CD4-positive, alpha-beta memory T cell (primary cell): Measurements from ENCODE around the gene MS4A10. TPM values are rescaled to one million over a fixed set of nuclear protein-coding genes. Genes with fewer than 3 reads are reported as not detected.

Experiments used
- CTCF ChIA-PET: fragments of 350-600 bp; sonication (Branson Sonifier 250); formaldehyde crosslinking; loops from one replicate; lab custom pipeline; 2021; ENCODE audit warnings: inconsistent platforms; ENCODE audit not compliant: partially characterized antibody; lab: Charles Lee
- POLR2A ChIA-PET: fragments of 350-600 bp; sonication (Branson Sonifier 250); formaldehyde crosslinking; loops from one replicate; lab custom pipeline; 2021; ENCODE audit not compliant: partially characterized antibody; lab: Charles Lee
- DNase-seq, 5 donors: peaks; one replicate each; pipeline versions ENCODE4 v3.0.0 to v3.0.0-alpha.2; 2020 to 2022; ENCODE audit warnings: mixed read lengths in 1 of 5
- H3K27ac ChIP-seq: one replicate; pipeline ENCODE4 v1.7.0; 2013; ENCODE audit warnings: low read depth, low read length
- H3K27me3 ChIP-seq: 2 replicates; pipeline ENCODE4 v1.7.0; 2013; ENCODE audit warnings: mild to moderate bottlenecking, low read length, moderate library complexity; ENCODE audit not compliant: insufficient read depth
- H3K36me3 ChIP-seq: 2 replicates; pipeline ENCODE4 v1.7.0; 2013; ENCODE audit warnings: mild to moderate bottlenecking, low read length, moderate library complexity; ENCODE audit not compliant: insufficient read depth
- H3K4me1 ChIP-seq: 2 replicates; pipeline ENCODE4 v1.7.0; 2013; ENCODE audit warnings: mild to moderate bottlenecking, low read length, moderate library complexity; ENCODE audit not compliant: insufficient read depth
- H3K4me3 ChIP-seq, 2 donors: one replicate each; pipeline ENCODE4 v1.7.0; 2013; ENCODE audit warnings: low read length in 2 of 2, mild to moderate bottlenecking in 1 of 2
- H3K9me3 ChIP-seq, 2 donors: one replicate each; pipeline ENCODE4 v1.7.0; 2013; ENCODE audit warnings: low read length in 2 of 2, control low read depth in 1 of 2; ENCODE audit not compliant: control insufficient read depth in 1 of 2
- H3K27ac Mint-ChIP-seq, 7 donors: one replicate each; pipeline ENCODE4 v1.8.0; 2020 to 2021; ENCODE audit warnings: mixed read lengths in 7 of 7, mild to moderate bottlenecking in 6 of 7, inconsistent platforms in 3 of 7, moderate library complexity in 3 of 7
- H3K27me3 Mint-ChIP-seq, 2 donors: one replicate each; pipeline ENCODE4 v1.8.0; 2020 to 2021; ENCODE audit warnings: mixed read lengths in 2 of 2
- H3K36me3 Mint-ChIP-seq, 2 donors: one replicate each; pipeline ENCODE4 v1.8.0; 2020 to 2021; ENCODE audit warnings: mixed read lengths in 2 of 2, inconsistent platforms in 1 of 2, mild to moderate bottlenecking in 1 of 2
- H3K4me1 Mint-ChIP-seq, 4 donors: one replicate each; pipeline ENCODE4 v1.8.0; 2020 to 2021; ENCODE audit warnings: mixed read lengths in 4 of 4, mild to moderate bottlenecking in 1 of 4
- H3K4me3 Mint-ChIP-seq, 8 donors: one replicate each; pipeline ENCODE4 v1.8.0; 2020 to 2021; ENCODE audit warnings: mixed read lengths in 8 of 8, mild to moderate bottlenecking in 7 of 8, moderate library complexity in 6 of 8, inconsistent platforms in 3 of 8
- H3K9me3 Mint-ChIP-seq, 8 donors: one replicate each; pipeline ENCODE4 v1.8.0; 2020 to 2021; ENCODE audit warnings: mixed read lengths in 8 of 8, mild to moderate bottlenecking in 5 of 8, inconsistent platforms in 3 of 8, moderate library complexity in 1 of 8
- intact Hi-C: fragments of 100-400 bp; cut with micrococcal nuclease; formaldehyde crosslinking; loops from one replicate; pipeline ENCODE4 v1.15.1; 2023
- polyA plus RNA-seq, 2 donors: library from polyadenylated mRNA; unstranded; fragments of 300-500 nt; fragmentation: Illumina TruSeq; gene quantifications; one replicate each; pipeline ENCODE4 v1.2.3, GENCODE V29; 2021
- total RNA-seq, 2 experiments: library from RNA; stranded (reverse); gene quantifications; one replicate each; pipeline ENCODE4 v1.2.3, GENCODE V29; 2021

Gene MS4A10
- total and polyA plus RNA-seq, 4 experiments from 2014 or later: not detected

GRCh38 chr11:60771879-60772525, 13.1 kb upstream of the MS4A10 start:
- H3K27ac Mint-ChIP-seq: no peak overlapping the region
- POLR2A ChIA-PET: no interaction called here
- H3K36me3 ChIP-seq: no peaks in the 10 kb centered on the region

DNA sequence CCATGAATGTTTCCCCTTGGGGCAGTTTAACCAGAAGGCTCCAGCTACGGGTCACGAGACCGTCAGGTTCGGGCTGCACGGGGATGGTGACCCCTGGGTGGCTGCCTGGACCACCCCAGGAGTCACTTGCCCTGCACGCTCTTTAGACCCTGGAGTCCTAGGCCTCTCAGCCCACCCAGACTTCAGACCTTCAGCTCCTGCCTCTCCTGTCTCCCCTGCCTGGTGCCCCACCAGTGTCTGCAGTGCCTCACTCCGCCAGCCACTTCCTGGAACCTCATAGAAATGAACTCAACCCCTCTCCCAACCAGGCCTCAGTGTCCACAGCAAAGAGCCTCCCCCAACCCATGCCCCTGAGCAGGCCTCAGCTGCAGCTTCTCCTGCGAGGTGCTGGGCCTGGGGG, 12.5 kb upstream of the MS4A10 start:
- no peak overlapping the region for H3K27ac ChIP-seq
- H3K4me3 ChIP-seq: no peak overlapping the region
- no peaks in the 10 kb centered on the region for H3K4me1 ChIP-seq
- Mint-ChIP-seq H3K27me3 (peaks cover 3 to 17% of the 10 kb centered on the region in 2 donors), H3K4me1 (peaks cover 5 to 16% (median 8%) of the 10 kb centered on the region in 4 donors), H3K27ac (no peak overlapping the region), H3K4me3 (no peak overlapping the region), H3K9me3 (no peaks in the 10 kb centered on the region), H3K36me3 (no peaks in the 10 kb centered on the region)
- H3K9me3 ChIP-seq: no peaks in the 10 kb centered on the region
- ChIA-PET POLR2A (no interaction called here), CTCF (no interaction called here)
- H3K27me3 ChIP-seq: no peaks in the 10 kb centered on the region
- DNase-seq: no peak
- no peaks in the 10 kb centered on the region for H3K36me3 ChIP-seq
- intact Hi-C loops: no loop called here

More at GRCh38 chr11:60771879-60772525, 13.1 kb upstream of the MS4A10 start:
- Histone ChIP-seq H3K4me1 (no peaks in the 10 kb centered on the region), H3K27me3 (no peaks in the 10 kb centered on the region), H3K4me3 (no peak overlapping the region), H3K27ac (no peak overlapping the region), H3K9me3 (no peaks in the 10 kb centered on the region)
- H3K36me3 Mint-ChIP-seq: no peaks in the 10 kb centered on the region
- intact Hi-C loops: no loop called here
- no peaks in the 10 kb centered on the region for H3K9me3 Mint-ChIP-seq
- H3K4me1 Mint-ChIP-seq: peaks cover 5 to 16% (median 8%) of the 10 kb centered on the region in 4 donors
- no peak for DNase-seq
- no peak overlapping the region for H3K4me3 Mint-ChIP-seq
- peaks cover 5 to 19% of the 10 kb centered on the region in 2 donors for H3K27me3 Mint-ChIP-seq
- CTCF ChIA-PET: no interaction called here

DNA sequence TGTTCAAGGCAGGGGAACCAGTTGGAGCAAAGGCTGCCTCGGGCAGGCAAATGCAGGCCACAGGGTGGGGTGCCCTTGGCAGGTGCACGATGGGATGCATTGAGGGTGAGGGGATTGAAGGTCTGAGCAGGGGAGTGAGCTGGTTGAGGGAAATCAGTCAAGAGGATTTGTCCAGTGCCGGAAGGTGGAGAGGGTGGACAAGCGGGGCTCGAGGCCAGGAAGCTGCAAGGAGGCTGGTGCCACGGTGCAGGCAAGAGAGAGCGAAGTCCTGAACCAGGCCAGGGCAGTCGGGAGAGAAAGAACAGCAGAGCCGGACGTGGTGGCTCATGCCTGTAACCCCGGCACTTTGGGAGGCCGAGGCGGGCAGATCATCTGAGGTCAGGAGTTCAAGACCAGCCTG, 10.4 kb upstream of the MS4A10 start:
- no peaks in the 10 kb centered on the region for H3K9me3 ChIP-seq
- CTCF ChIA-PET: interaction anchor here (1.3 to 4.4 kb wide), 9 partner anchors 10 to 610 kb away, joined by 3 to 24 read pairs (median 6); partner anchors contain the start of gene MS4A10
- Mint-ChIP-seq H3K4me3 (peak overlapping the region in 1 of 8 donors; percentile 46), H3K4me1 (peaks cover 5 to 16% (median 8%) of the 10 kb centered on the region in 4 donors), H3K9me3 (no peaks in the 10 kb centered on the region), H3K27me3 (peaks cover 3 to 8% of the 10 kb centered on the region in 2 donors), H3K36me3 (no peaks in the 10 kb centered on the region), H3K27ac (no peak overlapping the region)
- POLR2A ChIA-PET: no interaction called here
- H3K27ac ChIP-seq: no peak overlapping the region
- no peaks in the 10 kb centered on the region for H3K4me1 ChIP-seq
- H3K36me3 ChIP-seq: no peaks in the 10 kb centered on the region
- H3K4me3 ChIP-seq: no peak overlapping the region
- no peaks in the 10 kb centered on the region for H3K27me3 ChIP-seq
- intact Hi-C loops: loop anchor here (2.0 to 5.0 kb wide), 2 partner anchors 124 to 613 kb away; no protein-coding TSS in a partner anchor
- DNase-seq: no peak

- Mint-ChIP-seq H3K36me3 (no peaks in the 10 kb centered on the region), H3K4me3 (peak overlapping the region in 2 of 8 donors; percentile 23 to 54), H3K9me3 (no peaks in the 10 kb centered on the region), H3K27ac (peak overlapping the region in 4 of 7 donors; percentile 26 to 87 (median 66)), H3K4me1 (peaks cover 5 to 16% (median 8%) of the 10 kb centered on the region in 4 donors), H3K27me3 (peaks cover 3 to 4% of the 10 kb centered on the region in 2 donors)
- H3K36me3 ChIP-seq: no peaks in the 10 kb centered on the region
- DNase-seq: peak; percentile 77 to 80 (median 78)
- H3K27ac ChIP-seq: no peak overlapping the region
- ChIA-PET CTCF (interaction anchor here (1.3 to 4.4 kb wide), 8 partner anchors 9 to 610 kb away, joined by 3 to 24 read pairs (median 6); partner anchors contain the start of gene MS4A10), POLR2A (no interaction called here)
- no peak overlapping the region for H3K4me3 ChIP-seq
- no peaks in the 10 kb centered on the region for H3K4me1 ChIP-seq
- no peaks in the 10 kb centered on the region for H3K9me3 ChIP-seq
- intact Hi-C loops: loop anchor here (2.0 to 5.0 kb wide), 2 partner anchors 123 to 612 kb away; no protein-coding TSS in a partner anchor
- H3K27me3 ChIP-seq: no peaks in the 10 kb centered on the region
These were observed 9.6 kb upstream of the MS4A10 start for GRCh38 chr11:60775420-60775961.

DNA sequence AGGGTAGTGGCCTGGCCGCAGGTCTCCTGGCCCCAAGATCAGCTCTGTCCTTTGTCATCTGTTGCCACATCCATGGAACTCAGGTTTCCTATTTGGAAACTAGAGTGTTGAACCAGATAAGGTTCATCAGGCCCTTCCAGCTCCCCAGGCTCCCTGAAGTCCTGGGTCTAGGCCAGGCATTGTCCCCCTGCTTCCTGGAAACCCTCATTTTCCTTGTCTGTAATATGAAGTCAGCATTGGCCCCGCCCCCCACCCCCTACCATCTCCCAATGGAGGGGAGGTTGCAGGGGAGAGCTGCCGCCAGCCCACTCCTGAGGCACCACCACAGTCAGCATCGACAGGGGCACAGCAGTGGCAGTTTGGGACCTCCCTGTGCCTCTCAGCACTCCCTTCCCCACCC, 9.0 kb upstream of the MS4A10 start:
- H3K27me3 ChIP-seq: no peaks in the 10 kb centered on the region
- DNase-seq: no peak
- intact Hi-C loops: loop anchor here (5.0 kb wide), 1 partner anchor 611 kb away; no protein-coding TSS in a partner anchor
- Mint-ChIP-seq H3K36me3 (no peaks in the 10 kb centered on the region), H3K27ac (no peak overlapping the region), H3K4me1 (peaks cover 5 to 16% (median 8%) of the 10 kb centered on the region in 4 donors), H3K27me3 (peaks cover 3 to 4% of the 10 kb centered on the region in 2 donors), H3K9me3 (no peaks in the 10 kb centered on the region), H3K4me3 (no peak overlapping the region)
- ChIA-PET POLR2A (no interaction called here), CTCF (interaction anchor here (1.4 to 4.4 kb wide), 7 partner anchors 8 to 609 kb away, joined by 4 to 24 read pairs (median 6); no protein-coding TSS in a partner anchor)
- H3K9me3 ChIP-seq: no peaks in the 10 kb centered on the region
- no peaks in the 10 kb centered on the region for H3K36me3 ChIP-seq
- no peak overlapping the region for H3K4me3 ChIP-seq
- no peak overlapping the region for H3K27ac ChIP-seq
- no peaks in the 10 kb centered on the region for H3K4me1 ChIP-seq

DNA sequence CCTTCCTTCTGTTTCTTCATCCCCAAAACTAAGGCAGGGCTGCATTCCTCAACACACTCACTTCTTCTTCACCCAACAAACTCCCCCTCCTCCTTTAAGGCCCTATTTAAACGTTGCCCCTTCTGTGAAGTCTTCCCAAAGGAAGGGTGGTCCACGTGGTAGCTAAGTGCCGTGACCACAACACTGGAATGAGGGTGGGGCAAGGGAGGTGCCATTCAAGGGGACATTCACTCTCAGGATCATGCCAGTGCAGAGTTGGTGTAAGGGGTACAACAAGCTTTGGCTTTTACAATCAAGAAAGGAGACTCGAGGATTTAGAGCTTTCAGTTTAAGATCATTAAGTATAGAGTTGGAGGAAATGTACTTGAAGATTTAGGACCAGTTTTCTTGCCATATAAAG, 8.0 kb upstream of the MS4A10 start:
- Histone ChIP-seq H3K27me3 (no peaks in the 10 kb centered on the region), H3K4me1 (no peaks in the 10 kb centered on the region), H3K27ac (no peak overlapping the region), H3K4me3 (no peak overlapping the region), H3K9me3 (no peaks in the 10 kb centered on the region), H3K36me3 (no peaks in the 10 kb centered on the region)
- Mint-ChIP-seq H3K4me3 (no peak overlapping the region), H3K27me3 (peaks cover 0 to 4% of the 10 kb centered on the region in 2 donors), H3K36me3 (no peaks in the 10 kb centered on the region), H3K9me3 (no peaks in the 10 kb centered on the region), H3K4me1 (peaks cover 4 to 16% (median 8%) of the 10 kb centered on the region in 4 donors), H3K27ac (peak overlapping the region in 1 of 7 donors; percentile 3)
- ChIA-PET POLR2A (no interaction called here), CTCF (interaction anchor here (1.5 to 4.4 kb wide), 5 partner anchors 9 to 608 kb away, joined by 4 to 24 read pairs (median 6); no protein-coding TSS in a partner anchor)
- intact Hi-C loops: loop anchor here (5.0 kb wide), 1 partner anchor 610 kb away; no protein-coding TSS in a partner anchor
- DNase-seq: no peak

DNA sequence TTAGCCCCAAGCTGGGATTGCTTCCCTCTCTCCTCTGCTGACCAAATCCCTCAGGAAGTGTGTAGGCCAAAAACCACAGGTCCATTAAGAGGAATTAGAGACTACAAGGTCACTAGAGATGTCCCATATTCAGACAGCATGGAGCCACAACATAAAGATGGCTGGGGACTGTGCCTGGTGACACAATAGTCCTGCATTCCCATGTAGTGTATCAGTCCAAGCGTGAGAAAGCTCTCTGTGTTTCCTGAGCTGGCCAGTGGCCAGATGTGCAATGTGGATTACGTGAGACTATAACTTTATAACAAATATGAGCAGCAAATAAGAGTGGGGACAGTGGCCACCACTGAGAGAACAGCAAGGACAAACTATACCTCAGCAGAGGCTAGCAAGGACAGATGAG, 7.6 kb upstream of the MS4A10 start:
- no peak overlapping the region for H3K27ac Mint-ChIP-seq
- ChIA-PET POLR2A (no interaction called here), CTCF (interaction anchor here (1.5 to 4.4 kb wide), 3 partner anchors 8 to 15 kb away, joined by 6 to 24 read pairs (median 7); no protein-coding TSS in a partner anchor)
- Histone ChIP-seq H3K27me3 (no peaks in the 10 kb centered on the region), H3K4me3 (no peak overlapping the region), H3K4me1 (no peaks in the 10 kb centered on the region), H3K36me3 (no peaks in the 10 kb centered on the region), H3K27ac (no peak overlapping the region), H3K9me3 (no peaks in the 10 kb centered on the region)
- no peak overlapping the region for H3K4me3 Mint-ChIP-seq
- intact Hi-C loops: loop anchor here (5.0 kb wide), 1 partner anchor 610 kb away; no protein-coding TSS in a partner anchor
- peaks cover 4 to 16% (median 8%) of the 10 kb centered on the region in 4 donors for H3K4me1 Mint-ChIP-seq
- DNase-seq: no peak
- H3K9me3 Mint-ChIP-seq: no peaks in the 10 kb centered on the region
- no peaks in the 10 kb centered on the region for H3K36me3 Mint-ChIP-seq
- H3K27me3 Mint-ChIP-seq: peaks cover 0 to 4% of the 10 kb centered on the region in 2 donors
